HepG2 (cell line): Measurements from ENCODE around the gene RTN3.

Source experiments
- EZH2 ChIP-seq: conservative IDR thresholded peaks from 2 replicates; pipeline ENCODE4 v1.6.1; 2012; ENCODE audit warnings: mild to moderate bottlenecking, low read depth, low read length, moderate library complexity
- JUN ChIP-seq: sonication (generic); formaldehyde crosslinking; IDR thresholded peaks from 2 replicates; pipeline ENCODE4 v1.4.0; 2020; ENCODE audit warnings: mild to moderate bottlenecking, missing genetic modification reagents
- RAD21 ChIP-seq: fragments of 450-650 bp; formaldehyde crosslinking; IDR thresholded peaks from 2 replicates; pipeline ENCODE4 v1.5.0; 2020; ENCODE audit warnings: mild to moderate bottlenecking
- TAF15 ChIP-seq: fragments of 200-400 bp; formaldehyde crosslinking; IDR thresholded peaks from one replicate; pipeline ENCODE4 v1.6.1; 2018; ENCODE audit warnings: mild to moderate bottlenecking, low read depth, low read length; ENCODE audit not compliant: poor library complexity, severe bottlenecking
- ZFP82 ChIP-seq: sonication (generic); formaldehyde crosslinking; IDR thresholded peaks from 2 replicates; pipeline ENCODE4 v1.5.1; 2020; ENCODE audit warnings: mild to moderate bottlenecking, missing genetic modification reagents, borderline replicate concordance
- ZNF577 ChIP-seq: sonication (generic); formaldehyde crosslinking; IDR thresholded peaks from 2 replicates; pipeline ENCODE4 v1.4.0; 2020; ENCODE audit warnings: mild to moderate bottlenecking, low read depth, missing genetic modification reagents, borderline replicate concordance
- ZNF674 ChIP-seq: sonication (generic); formaldehyde crosslinking; IDR thresholded peaks from 2 replicates; pipeline ENCODE4 v1.5.0; 2020; ENCODE audit warnings: low read depth, mild to moderate bottlenecking, missing genetic modification reagents
- ZSCAN29 ChIP-seq: sonication (generic); formaldehyde crosslinking; conservative IDR thresholded peaks from 2 replicates; pipeline ENCODE4 v1.4.0; 2020; ENCODE audit warnings: mild to moderate bottlenecking, missing genetic modification reagents
- TF ChIP-seq, protein P1 (sequence below): sonication (generic); formaldehyde crosslinking; IDR thresholded peaks from 2 replicates; pipeline ENCODE4 v1.8.1; 2023; ENCODE audit warnings: mild to moderate bottlenecking, missing genetic modification reagents, borderline replicate concordance
- TF ChIP-seq, protein P2 (sequence below): sonication (generic); formaldehyde crosslinking; IDR thresholded peaks from 2 replicates; pipeline ENCODE4 v1.5.0; 2020; ENCODE audit warnings: mild to moderate bottlenecking, missing genetic modification reagents, moderate library complexity
- TF ChIP-seq, protein P3 (sequence below): IDR thresholded peaks from 2 replicates; pipeline ENCODE4 v1.6.1; 2016; ENCODE audit warnings: low read depth, missing genetic modification reagents, missing compliant biosample characterization

DNA sequence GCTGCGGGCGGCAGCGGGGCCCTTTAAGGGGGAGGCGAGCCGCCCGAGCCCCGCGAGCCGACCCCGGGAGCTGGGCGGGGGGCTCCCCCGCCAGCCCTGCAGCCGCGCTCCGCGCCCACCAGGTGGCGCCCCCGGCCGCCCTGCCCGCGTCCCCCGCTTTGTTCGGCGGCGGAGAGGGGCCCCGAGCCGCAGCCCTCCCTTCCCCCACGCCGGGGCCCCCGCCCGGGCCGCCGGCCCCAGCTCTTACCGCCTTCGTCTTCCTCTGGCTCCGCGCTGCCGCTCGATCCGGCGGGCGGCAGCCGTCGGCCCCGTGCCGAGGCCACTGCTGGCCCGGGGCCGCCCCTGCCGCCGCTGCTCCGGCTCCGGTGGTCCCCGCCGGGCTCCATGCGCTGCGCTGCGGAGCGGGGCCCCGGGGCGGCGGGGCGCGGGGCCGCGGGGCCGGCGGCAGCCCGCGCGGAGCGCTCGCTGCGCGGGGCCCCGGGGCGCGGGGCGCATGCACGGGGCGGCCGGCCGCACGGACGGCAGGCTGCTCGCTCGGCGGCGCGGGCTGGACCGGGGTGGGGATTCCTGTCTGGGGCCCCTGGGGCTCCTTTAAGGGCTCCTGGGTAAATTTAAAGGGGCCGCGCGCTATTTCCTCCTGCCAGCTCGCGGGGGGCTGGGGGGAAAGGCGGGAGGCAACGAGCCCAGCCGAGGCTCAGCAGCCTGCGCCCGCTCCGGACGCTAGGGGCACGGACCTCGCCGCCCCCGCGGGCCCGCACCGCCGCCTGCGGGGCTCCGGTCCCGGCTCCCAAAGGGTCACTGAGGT, 87.1 kb downstream of the RTN3 start, which contains the start of gene ZFTA:
- TF ChIP-seq JUN (CRISPR knock-in tag), result no peak
- no peak for TF ChIP-seq ZFP82 (CRISPR knock-in tag)
- TF ChIP-seq TAF15, result no peak
- no peak for TF ChIP-seq EZH2
- TF ChIP-seq ZNF674 (CRISPR knock-in tag), result no peak
- peak; percentile 90 for TF ChIP-seq RAD21 (CRISPR knock-in tag)
- TF ChIP-seq ZNF577 (CRISPR knock-in tag), result no peak
- TF ChIP-seq ZSCAN29 (CRISPR knock-in tag), result no peak
- TF ChIP-seq, protein P1, sequence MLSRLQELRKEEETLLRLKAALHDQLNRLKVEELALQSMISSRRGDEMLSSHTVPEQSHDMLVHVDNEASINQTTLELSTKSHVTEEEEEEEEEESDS (CRISPR knock-in tag), result no peak
- TF ChIP-seq, protein P2, sequence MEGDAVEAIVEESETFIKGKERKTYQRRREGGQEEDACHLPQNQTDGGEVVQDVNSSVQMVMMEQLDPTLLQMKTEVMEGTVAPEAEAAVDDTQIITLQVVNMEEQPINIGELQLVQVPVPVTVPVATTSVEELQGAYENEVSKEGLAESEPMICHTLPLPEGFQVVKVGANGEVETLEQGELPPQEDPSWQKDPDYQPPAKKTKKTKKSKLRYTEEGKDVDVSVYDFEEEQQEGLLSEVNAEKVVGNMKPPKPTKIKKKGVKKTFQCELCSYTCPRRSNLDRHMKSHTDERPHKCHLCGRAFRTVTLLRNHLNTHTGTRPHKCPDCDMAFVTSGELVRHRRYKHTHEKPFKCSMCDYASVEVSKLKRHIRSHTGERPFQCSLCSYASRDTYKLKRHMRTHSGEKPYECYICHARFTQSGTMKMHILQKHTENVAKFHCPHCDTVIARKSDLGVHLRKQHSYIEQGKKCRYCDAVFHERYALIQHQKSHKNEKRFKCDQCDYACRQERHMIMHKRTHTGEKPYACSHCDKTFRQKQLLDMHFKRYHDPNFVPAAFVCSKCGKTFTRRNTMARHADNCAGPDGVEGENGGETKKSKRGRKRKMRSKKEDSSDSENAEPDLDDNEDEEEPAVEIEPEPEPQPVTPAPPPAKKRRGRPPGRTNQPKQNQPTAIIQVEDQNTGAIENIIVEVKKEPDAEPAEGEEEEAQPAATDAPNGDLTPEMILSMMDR (CRISPR knock-in tag), result peak; percentile 52; the same call in 1 of the 2 replicates
- TF ChIP-seq, protein P3, sequence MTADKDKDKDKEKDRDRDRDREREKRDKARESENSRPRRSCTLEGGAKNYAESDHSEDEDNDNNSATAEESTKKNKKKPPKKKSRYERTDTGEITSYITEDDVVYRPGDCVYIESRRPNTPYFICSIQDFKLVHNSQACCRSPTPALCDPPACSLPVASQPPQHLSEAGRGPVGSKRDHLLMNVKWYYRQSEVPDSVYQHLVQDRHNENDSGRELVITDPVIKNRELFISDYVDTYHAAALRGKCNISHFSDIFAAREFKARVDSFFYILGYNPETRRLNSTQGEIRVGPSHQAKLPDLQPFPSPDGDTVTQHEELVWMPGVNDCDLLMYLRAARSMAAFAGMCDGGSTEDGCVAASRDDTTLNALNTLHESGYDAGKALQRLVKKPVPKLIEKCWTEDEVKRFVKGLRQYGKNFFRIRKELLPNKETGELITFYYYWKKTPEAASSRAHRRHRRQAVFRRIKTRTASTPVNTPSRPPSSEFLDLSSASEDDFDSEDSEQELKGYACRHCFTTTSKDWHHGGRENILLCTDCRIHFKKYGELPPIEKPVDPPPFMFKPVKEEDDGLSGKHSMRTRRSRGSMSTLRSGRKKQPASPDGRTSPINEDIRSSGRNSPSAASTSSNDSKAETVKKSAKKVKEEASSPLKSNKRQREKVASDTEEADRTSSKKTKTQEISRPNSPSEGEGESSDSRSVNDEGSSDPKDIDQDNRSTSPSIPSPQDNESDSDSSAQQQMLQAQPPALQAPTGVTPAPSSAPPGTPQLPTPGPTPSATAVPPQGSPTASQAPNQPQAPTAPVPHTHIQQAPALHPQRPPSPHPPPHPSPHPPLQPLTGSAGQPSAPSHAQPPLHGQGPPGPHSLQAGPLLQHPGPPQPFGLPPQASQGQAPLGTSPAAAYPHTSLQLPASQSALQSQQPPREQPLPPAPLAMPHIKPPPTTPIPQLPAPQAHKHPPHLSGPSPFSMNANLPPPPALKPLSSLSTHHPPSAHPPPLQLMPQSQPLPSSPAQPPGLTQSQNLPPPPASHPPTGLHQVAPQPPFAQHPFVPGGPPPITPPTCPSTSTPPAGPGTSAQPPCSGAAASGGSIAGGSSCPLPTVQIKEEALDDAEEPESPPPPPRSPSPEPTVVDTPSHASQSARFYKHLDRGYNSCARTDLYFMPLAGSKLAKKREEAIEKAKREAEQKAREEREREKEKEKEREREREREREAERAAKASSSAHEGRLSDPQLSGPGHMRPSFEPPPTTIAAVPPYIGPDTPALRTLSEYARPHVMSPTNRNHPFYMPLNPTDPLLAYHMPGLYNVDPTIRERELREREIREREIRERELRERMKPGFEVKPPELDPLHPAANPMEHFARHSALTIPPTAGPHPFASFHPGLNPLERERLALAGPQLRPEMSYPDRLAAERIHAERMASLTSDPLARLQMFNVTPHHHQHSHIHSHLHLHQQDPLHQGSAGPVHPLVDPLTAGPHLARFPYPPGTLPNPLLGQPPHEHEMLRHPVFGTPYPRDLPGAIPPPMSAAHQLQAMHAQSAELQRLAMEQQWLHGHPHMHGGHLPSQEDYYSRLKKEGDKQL (CRISPR knock-in tag), result no peak
